ENCODE results near the gene CCDC3. TPM values are rescaled to one million over a fixed set of nuclear protein-coding genes. Genes with fewer than 3 reads are reported as not detected.
A peak's percentile ranks its signal among the peaks of the same experiment; 100 is the strongest.

CCDC3 gene
- total RNA-seq, 2 donors from 2014 or later, result 17.6 to 41.8 TPM

- WGBS, result 77% methylated on average over 4 of the region's 4 CpGs
- TF ChIP-seq POLR2A (IDR thresholded peaks at IDR 0.05), result no peak
- no peak for TF ChIP-seq CTCF (IDR thresholded peaks at IDR 0.05)
- TF ChIP-seq POLR2AphosphoS5 (IDR thresholded peaks at IDR 0.05), result no peak
- intact Hi-C loops (cut with DNase I), result loop anchor here (5.0 kb wide), 3 partner anchors 55 to 180 kb away; no protein-coding TSS in a partner anchor
- no peaks in the 10 kb centered on the region for H3K27me3 ChIP-seq (replicated peaks; ENCODE audit: insufficient read depth)
- no peak overlapping the region for H3K4me3 ChIP-seq
- no peaks in the 10 kb centered on the region for H3K36me3 ChIP-seq
- H3K4me1 ChIP-seq (replicated peaks), result peaks cover 4% of the 10 kb centered on the region
- no peak overlapping the region for H3K27ac ChIP-seq
- H3K9me3 ChIP-seq, result no peaks in the 10 kb centered on the region
- no peak for DNase-seq (ENCODE audit: low spot score)
Observed at GRCh38 chr10:12907656-12908055, 93.9 kb downstream of the CCDC3 start.

- H3K27ac ChIP-seq, result peak overlapping the region in 1 of 2 donors; percentile 39
Observed at GRCh38 chr10:12906051-12906541, 95.4 kb downstream of the CCDC3 start.

GRCh38 chr10:12905067-12905466, 96.4 kb downstream of the CCDC3 start:
- no peak for DNase-seq (ENCODE audit: low spot score)
- no peaks in the 10 kb centered on the region for H3K27me3 ChIP-seq (replicated peaks; ENCODE audit: insufficient read depth)
- no peak for TF ChIP-seq CTCF (IDR thresholded peaks at IDR 0.05)
- no peak for TF ChIP-seq POLR2A (IDR thresholded peaks at IDR 0.05)
- TF ChIP-seq POLR2AphosphoS5 (IDR thresholded peaks at IDR 0.05), result no peak
- intact Hi-C loops (cut with DNase I), result loop anchor here (5.0 kb wide), 3 partner anchors 57 to 178 kb away; no protein-coding TSS in a partner anchor
- no peaks in the 10 kb centered on the region for H3K9me3 ChIP-seq
- peaks cover 4% of the 10 kb centered on the region for H3K4me1 ChIP-seq (replicated peaks)
- H3K36me3 ChIP-seq, result no peaks in the 10 kb centered on the region
- peak overlapping the region in 1 of 2 donors; percentile 32 for H3K27ac ChIP-seq
- 68% methylated on average over 5 of the region's 5 CpGs for WGBS
- no peak overlapping the region for H3K4me3 ChIP-seq

More at GRCh38 chr10:12906051-12906541, 95.4 kb downstream of the CCDC3 start:
- H3K4me1 ChIP-seq (replicated peaks), result peaks cover 4% of the 10 kb centered on the region
- H3K9me3 ChIP-seq, result no peaks in the 10 kb centered on the region
- TF ChIP-seq POLR2AphosphoS5 (IDR thresholded peaks at IDR 0.05) (peak; percentile 67), POLR2A (IDR thresholded peaks at IDR 0.05) (no peak)
- H3K36me3 ChIP-seq, result no peaks in the 10 kb centered on the region
- no peaks in the 10 kb centered on the region for H3K27me3 ChIP-seq (replicated peaks; ENCODE audit: insufficient read depth)
- no peak overlapping the region for H3K4me3 ChIP-seq
- intact Hi-C loops (cut with DNase I), result loop anchor here (5.0 kb wide), 3 partner anchors 56 to 179 kb away; no protein-coding TSS in a partner anchor
- WGBS, result 21% methylated on average over 13 of the region's 13 CpGs
- DNase-seq (ENCODE audit: low spot score), result peak; percentile 74

GRCh38 chr10:12902851-12903358, 98.6 kb downstream of the CCDC3 start:
- WGBS, result 81% methylated on average over 6 of the region's 7 CpGs
- Histone ChIP-seq H3K9me3 (no peaks in the 10 kb centered on the region), H3K27me3 (replicated peaks; ENCODE audit: insufficient read depth) (no peaks in the 10 kb centered on the region), H3K4me3 (no peak overlapping the region), H3K4me1 (replicated peaks) (peaks cover 4% of the 10 kb centered on the region), H3K27ac (no peak overlapping the region), H3K36me3 (no peaks in the 10 kb centered on the region)
- TF ChIP-seq CTCF (IDR thresholded peaks at IDR 0.05) (no peak), POLR2AphosphoS5 (IDR thresholded peaks at IDR 0.05) (no peak), POLR2A (IDR thresholded peaks at IDR 0.05) (no peak)
- DNase-seq (ENCODE audit: low spot score), result no peak
- intact Hi-C loops (cut with DNase I), result loop anchor here (5.0 kb wide), 2 partner anchors 121 to 641 kb away; no protein-coding TSS in a partner anchor

GRCh38 chr10:12902135-12902572, 99.4 kb downstream of the CCDC3 start:
- no peaks in the 10 kb centered on the region for H3K27me3 ChIP-seq (replicated peaks; ENCODE audit: insufficient read depth)
- H3K9me3 ChIP-seq, result no peaks in the 10 kb centered on the region
- no peak overlapping the region for H3K27ac ChIP-seq
- TF ChIP-seq POLR2A (IDR thresholded peaks at IDR 0.05), result no peak
- peak; percentile 44 for TF ChIP-seq POLR2AphosphoS5 (IDR thresholded peaks at IDR 0.05)
- peak; percentile 79 to 91 (median 82) for TF ChIP-seq CTCF (IDR thresholded peaks at IDR 0.05)
- DNase-seq (ENCODE audit: low spot score), result peak; percentile 65
- H3K36me3 ChIP-seq, result no peaks in the 10 kb centered on the region
- intact Hi-C loops (cut with DNase I), result loop anchor here (5.0 kb wide), 2 partner anchors 120 to 640 kb away; no protein-coding TSS in a partner anchor
- WGBS, result 12% methylated on average over 2 of the region's 2 CpGs
- H3K4me1 ChIP-seq (replicated peaks), result peaks cover 4% of the 10 kb centered on the region
- H3K4me3 ChIP-seq, result no peak overlapping the region
